GM23338 (cell line): Measurements from ENCODE around the gene ATP8A2.

Experiments
- CREB1 ChIP-seq: fragments of 250-450 bp; sonication (Bioruptor Pico); IDR thresholded peaks from 2 replicates; pipeline ENCODE4 v1.5.0; 2020; ENCODE audit warnings: low read depth, mild to moderate bottlenecking, moderate library complexity
- CTCF ChIP-seq, 2 experiments: fragments of 200-600 bp in 1 of 2; sonication (generic) in 1 of 2; conservative IDR thresholded peaks; 2 replicates each; pipeline versions ENCODE4 v1.5.1 to v1.6.1; 2016 to 2017; ENCODE audit warnings: antibody characterized with exemption in 2 of 2, low read depth in 2 of 2, mild to moderate bottlenecking in 2 of 2, moderate library complexity in 1 of 2
- ETS1 ChIP-seq: IDR thresholded peaks from 2 replicates; pipeline ENCODE4 v1.6.1; 2016; ENCODE audit warnings: antibody characterized with exemption
- EZH2 ChIP-seq: fragments of 200-600 bp; sonication (generic); IDR thresholded peaks from one replicate; pipeline ENCODE4 v1.8.0; 2017; ENCODE audit warnings: antibody characterized with exemption, mild to moderate bottlenecking, low read depth; ENCODE audit not compliant: unreplicated experiment
- EZH2phosphoT487 ChIP-seq: fragments of 200-600 bp; sonication (generic); IDR thresholded peaks from one replicate; pipeline ENCODE4 v1.8.1; 2018; ENCODE audit warnings: antibody characterized with exemption; ENCODE audit not compliant: unreplicated experiment
- JUNB ChIP-seq: IDR thresholded peaks from one replicate; pipeline ENCODE4 v1.6.1; 2016; ENCODE audit warnings: antibody characterized with exemption; ENCODE audit not compliant: unreplicated experiment
- NANOG ChIP-seq: IDR thresholded peaks from 2 replicates; pipeline ENCODE4 v1.6.1; 2016; ENCODE audit warnings: antibody characterized with exemption, borderline replicate concordance
- POLR2AphosphoS5 ChIP-seq: IDR thresholded peaks from 2 replicates; pipeline ENCODE4 v1.6.1; 2016; ENCODE audit warnings: antibody characterized with exemption, low read depth
- REST ChIP-seq: IDR thresholded peaks from one replicate; pipeline ENCODE4 v1.6.1; 2018; ENCODE audit warnings: antibody characterized with exemption; ENCODE audit not compliant: unreplicated experiment
- ZNF114 ChIP-seq: fragments of 250-450 bp; sonication (Bioruptor Pico); IDR thresholded peaks from 2 replicates; pipeline ENCODE4 v1.5.0; 2020; ENCODE audit warnings: mild to moderate bottlenecking, moderate library complexity
- ZNF331 ChIP-seq: fragments of 250-450 bp; sonication (Bioruptor Pico); IDR thresholded peaks from 2 replicates; pipeline ENCODE4 v1.5.0; 2020; ENCODE audit warnings: low read depth, mild to moderate bottlenecking, moderate library complexity
- ZNF462 ChIP-seq: fragments of 250-450 bp; sonication (Bioruptor Pico); IDR thresholded peaks from 2 replicates; pipeline ENCODE4 v1.5.0; 2020; ENCODE audit warnings: mild to moderate bottlenecking, moderate library complexity

GRCh38 chr13:25844559-25845434 is 473.0 kb downstream of the ATP8A2 start:
- TF ChIP-seq CTCF (conservative IDR thresholded peaks at IDR 0.05; ENCODE audit: low read depth in 2 of 2) (no peak), POLR2AphosphoS5 (no peak), ZNF331 (CRISPR knock-in tag) (no peak), CREB1 (CRISPR knock-in tag) (no peak), REST (no peak), EZH2 (no peak), EZH2phosphoT487 (no peak), ETS1 (no peak), JUNB (no peak), ZNF114 (CRISPR knock-in tag) (no peak), NANOG (no peak), ZNF462 (no peak)
